Testis (tissue), 3 donors: ENCODE measurements around the gene EPN1. TPM values are rescaled to one million over a fixed set of nuclear protein-coding genes. Genes with fewer than 3 reads are reported as not detected.

Source experiments
- DNase-seq: peaks from one replicate; pipeline ENCODE4 v3.0.0-alpha.2; 2019
- H3K27ac ChIP-seq, 2 donors: fragments of 200-600 bp; sonication (generic); one replicate each; pipeline ENCODE4 v1.5.1; 2019
- H3K27me3 ChIP-seq: fragments of 200-600 bp; sonication (generic); one replicate; pipeline ENCODE4 v1.5.1; 2019
- H3K36me3 ChIP-seq: fragments of 200-600 bp; sonication (generic); one replicate; pipeline ENCODE4 v1.5.1; 2017; ENCODE audit warnings: low read depth; ENCODE audit errors: missing control alignments
- H3K4me1 ChIP-seq: fragments of 200-600 bp; sonication (generic); one replicate; pipeline ENCODE4 v1.5.1; 2019
- H3K4me3 ChIP-seq, 2 donors: fragments of 200-600 bp; sonication (generic); one replicate each; pipeline ENCODE4 v1.5.1; 2017 to 2019
- H3K9me3 ChIP-seq: fragments of 200-600 bp; sonication (generic); one replicate; pipeline ENCODE4 v1.5.1; 2017
- POLR2A ChIP-seq: fragments of 450-650 bp; IDR thresholded peaks from one replicate; pipeline ENCODE4 v1.6.1; 2017; ENCODE audit warnings: antibody characterized with exemption, mild to moderate bottlenecking, moderate library complexity
- WGBS, 2 donors: methylation state at CpG; one replicate each; pipeline ENCODE4 v1.1.5; 2018; 5-methylcytosine and 5-hydroxymethylcytosine counted together
- intact Hi-C: fragments of 100-400 bp; cut with DNase I; formaldehyde crosslinking; loops from one replicate; pipeline ENCODE4 v1.15.1; 2023; ENCODE audit warnings: low total_unique reads
- polyA plus RNA-seq: library from polyadenylated mRNA; stranded (reverse); fragments of 350-450 nt; fragmentation: Illumina TruSeq; extraction: RNeasy Lipid Tissue Mini Kit (QIAGEN cat#74804); gene quantifications from one replicate; pipeline ENCODE4 v1.2.3, GENCODE V29; 2014; ENCODE audit warnings: low read depth, low replicate concordance; ENCODE audit not compliant: insufficient read depth
- total RNA-seq, 2 donors: library from RNA; depleted of rRNA; stranded (reverse); fragments of >200 nt; gene quantifications; one replicate each; pipeline ENCODE4 v1.2.3, GENCODE V29; 2016
- TF ChIP-seq, protein P1 (sequence below), 3 experiments: fragments of 450-650 bp in 2 of 3; fragments of 200-600 bp in 1 of 3; sonication (generic) in 1 of 3; IDR thresholded peaks; one replicate each; pipeline ENCODE4 v1.5.1; 2016 to 2019; ENCODE audit warnings: antibody characterized with exemption in 3 of 3, mild to moderate bottlenecking in 2 of 3, moderate library complexity in 1 of 3

Gene EPN1
- total and polyA plus RNA-seq, 3 donors from 2014 or later = 134 to 303 (median 176) TPM

DNA sequence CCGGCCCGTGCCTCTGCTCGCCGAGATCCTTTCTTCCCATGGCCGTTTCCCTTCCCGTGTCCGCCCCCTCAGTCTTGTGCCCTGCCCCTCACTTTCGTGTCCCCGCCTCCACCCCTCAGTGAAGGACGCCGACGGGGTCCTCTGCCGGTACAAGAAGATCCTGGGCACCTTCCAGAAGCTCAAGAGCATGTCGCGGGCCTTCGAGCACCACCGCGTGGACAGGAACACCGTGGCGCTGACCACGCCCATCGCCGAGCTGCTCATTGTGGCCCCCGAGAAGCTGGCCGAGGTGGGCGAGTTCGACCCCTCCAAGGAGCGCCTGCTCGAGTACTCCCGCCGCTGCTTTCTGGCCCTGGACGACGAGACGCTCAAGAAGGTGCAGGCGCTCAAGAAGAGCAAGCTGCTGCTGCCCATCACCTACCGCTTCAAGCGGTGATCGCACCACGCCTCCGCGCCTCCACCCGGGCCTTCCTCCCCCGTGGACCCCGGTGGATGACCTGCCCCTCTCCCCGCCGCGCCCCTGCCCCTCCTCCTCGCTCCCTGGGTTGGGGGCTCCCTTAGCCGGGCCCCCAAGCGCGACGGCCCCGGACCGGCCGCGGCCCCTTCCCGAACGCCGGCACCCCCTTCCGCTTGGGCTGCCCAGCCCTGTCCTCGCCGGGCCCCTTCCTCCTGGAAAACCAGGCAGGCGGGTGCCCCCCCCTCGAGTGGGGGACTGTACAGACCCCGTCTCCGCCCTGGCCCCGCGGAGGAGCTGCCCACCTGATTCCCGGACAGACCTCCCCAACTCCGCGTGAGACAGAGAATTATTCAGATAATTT, 22.5 kb upstream of the EPN1 start:
- H3K9me3 ChIP-seq = no peaks in the 10 kb centered on the region
- DNase-seq = no peak
- peak overlapping the region; percentile 82 to 97 for H3K4me3 ChIP-seq
- intact Hi-C loops = no loop called here
- no peaks in the 10 kb centered on the region for H3K27me3 ChIP-seq
- H3K4me1 ChIP-seq = peaks cover 24% of the 10 kb centered on the region
- 53 to 60% methylated on average over 24 to 70 of the region's 71 CpGs for WGBS, 2 donors
- TF ChIP-seq, protein P1, sequence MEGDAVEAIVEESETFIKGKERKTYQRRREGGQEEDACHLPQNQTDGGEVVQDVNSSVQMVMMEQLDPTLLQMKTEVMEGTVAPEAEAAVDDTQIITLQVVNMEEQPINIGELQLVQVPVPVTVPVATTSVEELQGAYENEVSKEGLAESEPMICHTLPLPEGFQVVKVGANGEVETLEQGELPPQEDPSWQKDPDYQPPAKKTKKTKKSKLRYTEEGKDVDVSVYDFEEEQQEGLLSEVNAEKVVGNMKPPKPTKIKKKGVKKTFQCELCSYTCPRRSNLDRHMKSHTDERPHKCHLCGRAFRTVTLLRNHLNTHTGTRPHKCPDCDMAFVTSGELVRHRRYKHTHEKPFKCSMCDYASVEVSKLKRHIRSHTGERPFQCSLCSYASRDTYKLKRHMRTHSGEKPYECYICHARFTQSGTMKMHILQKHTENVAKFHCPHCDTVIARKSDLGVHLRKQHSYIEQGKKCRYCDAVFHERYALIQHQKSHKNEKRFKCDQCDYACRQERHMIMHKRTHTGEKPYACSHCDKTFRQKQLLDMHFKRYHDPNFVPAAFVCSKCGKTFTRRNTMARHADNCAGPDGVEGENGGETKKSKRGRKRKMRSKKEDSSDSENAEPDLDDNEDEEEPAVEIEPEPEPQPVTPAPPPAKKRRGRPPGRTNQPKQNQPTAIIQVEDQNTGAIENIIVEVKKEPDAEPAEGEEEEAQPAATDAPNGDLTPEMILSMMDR (IDR thresholded peaks at IDR 0.05) = no peak
- TF ChIP-seq POLR2A = no peak
- peak overlapping the region; percentile 96 to 100 for H3K27ac ChIP-seq
- no peaks in the 10 kb centered on the region for H3K36me3 ChIP-seq

DNA sequence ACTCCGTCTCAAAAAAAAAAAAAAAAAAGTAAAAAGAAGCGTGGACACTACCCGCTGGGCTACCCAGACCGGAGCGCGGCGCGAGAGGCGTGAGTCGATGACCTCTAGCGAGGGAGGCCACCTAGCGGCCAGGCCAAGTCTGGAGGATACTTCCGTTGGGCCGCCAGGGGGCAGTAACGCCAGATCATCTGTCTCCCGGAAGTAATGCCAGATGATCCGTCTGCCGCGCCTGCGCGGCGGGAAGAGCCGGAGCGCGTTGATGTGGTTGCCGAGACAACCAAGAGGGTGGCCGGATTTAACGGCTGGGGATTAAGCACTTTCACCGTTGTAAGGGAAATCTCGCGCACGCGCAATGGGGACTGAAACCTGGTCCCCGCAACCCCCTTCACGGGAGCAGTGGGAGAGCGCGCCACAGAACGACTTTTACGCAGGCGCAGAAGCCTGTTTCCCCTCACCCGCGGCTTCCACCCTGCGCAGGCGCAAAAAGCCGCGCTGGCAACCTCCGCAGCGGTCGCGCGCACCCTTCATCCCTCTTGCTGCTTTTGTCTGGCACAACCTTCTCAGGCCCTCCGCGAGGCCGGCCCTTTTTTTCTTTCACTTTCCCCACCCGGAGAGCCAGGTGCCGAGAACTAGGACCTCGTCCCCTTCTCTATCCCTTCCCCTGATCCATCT, 21.2 kb upstream of the EPN1 start:
- Histone ChIP-seq H3K36me3 (no peaks in the 10 kb centered on the region), H3K4me1 (peaks cover 36% of the 10 kb centered on the region), H3K9me3 (no peaks in the 10 kb centered on the region), H3K27ac (peak overlapping the region; percentile 96 to 100), H3K4me3 (peak overlapping the region; percentile 82 to 97), H3K27me3 (no peaks in the 10 kb centered on the region)
- intact Hi-C loops = no loop called here
- peak; percentile 18 for TF ChIP-seq POLR2A
- TF ChIP-seq, protein P1 (IDR thresholded peaks at IDR 0.05) = peak; percentile 97 to 100 (median 100)
- 0% methylated on average over 47 to 56 of the region's 57 CpGs for WGBS, 2 donors
- DNase-seq = peak; percentile 97

DNA sequence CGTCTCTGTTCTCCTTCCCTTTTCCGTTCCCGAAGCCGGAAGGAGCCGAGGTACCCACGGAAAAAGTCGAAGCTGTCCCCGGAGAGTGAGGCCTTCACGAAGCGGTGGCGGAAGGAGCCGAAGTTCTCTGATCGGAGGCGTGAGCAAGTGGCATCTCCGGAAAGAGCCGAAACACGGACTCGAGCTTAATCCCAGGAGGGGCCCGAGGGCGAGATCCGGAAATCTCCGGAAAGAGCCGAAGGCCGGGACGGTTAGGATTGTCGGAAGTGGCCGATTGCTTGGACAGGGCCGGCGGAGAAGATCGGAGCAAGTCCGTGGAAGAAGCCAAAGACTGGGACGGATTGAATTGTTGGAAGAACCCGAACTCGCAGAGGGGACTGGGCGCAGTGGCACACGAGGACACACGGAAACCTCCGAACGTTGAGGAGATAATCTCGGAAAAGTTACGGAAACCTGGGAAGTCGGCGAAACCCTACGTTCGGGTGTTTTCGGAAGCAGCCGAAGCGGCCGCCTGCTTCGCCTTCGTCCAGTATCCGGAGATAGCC, 20.6 kb upstream of the EPN1 start:
- WGBS, 2 donors = 0 to 1% methylated on average over 41 to 51 of the region's 52 CpGs
- DNase-seq = peak; percentile 100
- H3K27ac ChIP-seq = peak overlapping the region; percentile 96 to 100
- H3K27me3 ChIP-seq = no peaks in the 10 kb centered on the region
- no peaks in the 10 kb centered on the region for H3K9me3 ChIP-seq
- intact Hi-C loops = no loop called here
- TF ChIP-seq, protein P1 (IDR thresholded peaks at IDR 0.05) = no peak
- no peak for TF ChIP-seq POLR2A
- no peaks in the 10 kb centered on the region for H3K36me3 ChIP-seq
- peak overlapping the region; percentile 82 to 97 for H3K4me3 ChIP-seq
- peaks cover 38% of the 10 kb centered on the region for H3K4me1 ChIP-seq

DNA sequence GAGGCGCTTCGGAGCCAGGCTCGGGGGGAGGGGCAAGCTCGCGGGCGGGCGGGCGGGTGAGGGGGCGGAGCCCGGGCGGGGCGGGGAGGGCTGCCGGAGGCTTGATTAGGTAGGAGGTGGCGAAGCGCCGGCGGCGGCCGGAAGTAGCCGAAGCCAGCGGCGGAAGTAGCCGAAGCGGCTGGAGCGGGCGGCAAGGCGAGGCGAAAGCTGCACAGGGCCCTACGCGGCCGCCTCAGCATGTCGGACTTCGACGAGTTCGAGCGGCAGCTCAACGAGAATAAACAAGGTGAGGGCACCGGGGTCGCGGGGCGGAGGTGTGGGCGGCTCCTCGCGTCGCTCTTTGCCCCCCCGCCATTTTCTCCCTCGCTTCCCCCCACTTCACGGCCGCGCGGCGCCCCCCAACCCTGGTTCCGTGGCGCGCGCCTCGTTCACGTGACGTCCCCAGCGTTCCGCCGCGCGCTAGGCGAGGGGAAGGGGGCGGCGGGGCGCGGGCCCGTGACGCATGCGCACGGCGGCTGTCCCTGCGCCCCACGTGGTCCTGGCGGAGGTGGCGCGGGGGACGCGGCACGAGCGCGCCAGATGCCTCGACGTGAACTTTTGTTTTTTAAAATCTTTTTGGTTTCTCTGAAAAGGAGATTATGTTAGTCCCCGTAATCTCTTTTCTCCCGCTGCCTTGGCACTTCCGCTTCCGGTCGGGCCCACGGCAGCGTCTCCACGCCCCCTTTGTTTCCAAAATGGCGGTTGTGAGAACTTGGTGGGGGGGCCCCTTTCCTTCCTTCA, 20.0 kb upstream of the EPN1 start, which contains the start of gene U2AF2:
TSS of gene U2AF2 (plus strand) at position 168 of the 780 bp plus-strand sequence. CDS start at position 238, 70 bp downstream.
- Histone ChIP-seq H3K4me3 (peak within 1 kb of the TSS; percentile 82 to 97), H3K27me3 (no peaks in the 10 kb centered on the region), H3K27ac (peak within 1 kb of the TSS; percentile 96 to 100), H3K4me1 (peaks cover 43% of the 10 kb centered on the region), H3K36me3 (no peaks in the 10 kb centered on the region), H3K9me3 (no peaks in the 10 kb centered on the region)
- intact Hi-C loops = no loop called here
- DNase-seq = peak; percentile 97
- TF ChIP-seq, protein P1 (IDR thresholded peaks at IDR 0.05) = no peak
- no peak for TF ChIP-seq POLR2A
- WGBS, 2 donors = 1% methylated on average over 56 to 93 of the region's 95 CpGs
